Measurements from ENCODE around the gene TAS2R42.
A peak's percentile ranks its signal among the peaks of the same experiment; 100 is the strongest.

TAS2R42 gene

GRCh38 chr12:11186837-11187236 is at the start of gene TAS2R42:
Gene TAS2R42 (minus strand): TSS chr12:11186937. CDS start chr12:11186937, 0 bp downstream.
- no peak for DNase-seq (ENCODE audit: low read depth in 2 of 2)

GRCh38 chr12:11233532-11233931 is 46.8 kb upstream of the TAS2R42 start:
- no peak for DNase-seq (ENCODE audit: low read depth in 2 of 2)

DNA sequence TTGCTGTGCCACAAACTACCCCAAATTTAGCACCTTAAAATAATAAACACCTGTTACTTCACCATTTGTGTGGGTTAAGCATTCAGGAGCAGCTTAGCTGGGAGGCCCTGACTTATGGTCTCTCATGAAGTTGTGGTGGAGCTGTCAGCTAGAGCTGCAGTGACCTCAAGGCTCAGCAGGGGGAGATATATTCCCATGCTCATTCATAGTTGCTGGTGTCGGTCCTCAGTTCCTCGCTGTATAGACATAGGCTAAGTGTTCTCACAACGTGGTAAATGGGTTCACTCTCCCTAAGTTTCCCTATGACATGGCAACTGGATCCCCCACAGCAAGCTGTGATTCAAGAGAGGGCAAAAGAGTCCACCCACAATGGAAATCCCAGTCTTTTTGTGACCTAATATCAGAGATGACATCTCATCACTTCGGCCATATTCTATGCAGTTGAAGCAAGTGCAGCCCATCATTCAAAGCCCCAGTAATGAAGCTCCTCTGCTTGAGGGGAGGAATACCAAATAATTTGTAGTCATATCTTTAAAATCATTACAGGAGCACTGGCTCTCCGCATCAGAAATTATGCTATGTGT is 41.7 kb upstream of the TAS2R42 start:
- DNase-seq (ENCODE audit: low read depth in 2 of 2): no peak

- DNase-seq (ENCODE audit: low read depth in 2 of 2): no peak
Observed at GRCh38 chr12:11227373-11227772, 40.6 kb upstream of the TAS2R42 start.

- no peak for DNase-seq (ENCODE audit: low read depth in 2 of 2)
Observed at GRCh38 chr12:11209113-11209512, 22.4 kb upstream of the TAS2R42 start.

DNA sequence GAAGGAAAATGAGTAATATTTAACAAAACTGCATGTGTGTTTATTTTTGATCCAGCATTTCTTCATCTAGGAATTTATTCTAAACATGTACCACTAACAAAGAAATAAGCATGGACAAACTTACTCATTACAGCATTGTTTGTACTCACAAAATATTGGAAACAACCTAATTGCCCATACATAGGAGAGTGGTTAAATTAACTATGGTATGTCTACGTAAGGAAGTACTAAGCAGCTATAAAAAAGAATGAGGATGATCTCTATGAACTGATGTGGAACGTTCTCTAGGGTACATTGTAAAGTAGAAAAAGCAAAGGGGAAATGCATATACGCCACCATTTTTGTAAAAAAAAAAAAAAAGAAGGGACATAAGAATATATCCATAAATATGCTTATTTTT is 17.4 kb upstream of the TAS2R42 start:
- no peak for DNase-seq (ENCODE audit: low read depth in 2 of 2)

GRCh38 chr12:11202811-11203210 is 16.1 kb upstream of the TAS2R42 start:
- DNase-seq (ENCODE audit: low read depth in 2 of 2): no peak

GRCh38 chr12:11183011-11183410 is 3.7 kb downstream of the TAS2R42 start:
- no peak for DNase-seq (ENCODE audit: low read depth in 2 of 2)

- no peak for DNase-seq (ENCODE audit: low read depth in 2 of 2)
Observed at GRCh38 chr12:11182529-11182928, 4.2 kb downstream of the TAS2R42 start.

- no peak for DNase-seq (ENCODE audit: low read depth in 2 of 2)
Observed at GRCh38 chr12:11178250-11178649, 8.5 kb downstream of the TAS2R42 start.

- no peak for DNase-seq (ENCODE audit: low read depth in 2 of 2)
Observed at GRCh38 chr12:11174022-11174421, 12.7 kb downstream of the TAS2R42 start.

GRCh38 chr12:11171969-11172675 is 14.6 kb downstream of the TAS2R42 start:
- DNase-seq (ENCODE audit: low read depth in 2 of 2): no peak

GRCh38 chr12:11171145-11171968 is 15.4 kb downstream of the TAS2R42 start, which contains the start of gene SMIM10L1:
Gene SMIM10L1 (plus strand): TSS chr12:11171194. CDS start chr12:11171357, 163 bp downstream.
- DNase-seq (ENCODE audit: low read depth in 2 of 2): peak; percentile 71 to 75

DNA sequence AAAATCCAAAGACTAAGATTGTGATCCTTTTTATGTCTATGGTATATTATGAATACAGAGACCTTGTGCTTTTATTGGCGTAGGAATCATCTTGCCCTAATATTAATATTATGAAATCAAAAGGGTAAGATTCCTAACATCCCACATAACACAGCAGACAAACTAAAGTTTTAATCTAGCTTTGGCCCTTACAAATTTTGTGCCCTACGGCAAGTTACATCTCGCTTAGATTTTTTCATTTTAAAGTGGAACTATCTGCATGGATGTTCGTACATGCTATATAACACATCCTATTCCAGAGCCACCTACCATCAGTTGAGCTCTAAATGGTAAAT is 16.0 kb downstream of the TAS2R42 start:
- no peak for DNase-seq (ENCODE audit: low read depth in 2 of 2)

DNA sequence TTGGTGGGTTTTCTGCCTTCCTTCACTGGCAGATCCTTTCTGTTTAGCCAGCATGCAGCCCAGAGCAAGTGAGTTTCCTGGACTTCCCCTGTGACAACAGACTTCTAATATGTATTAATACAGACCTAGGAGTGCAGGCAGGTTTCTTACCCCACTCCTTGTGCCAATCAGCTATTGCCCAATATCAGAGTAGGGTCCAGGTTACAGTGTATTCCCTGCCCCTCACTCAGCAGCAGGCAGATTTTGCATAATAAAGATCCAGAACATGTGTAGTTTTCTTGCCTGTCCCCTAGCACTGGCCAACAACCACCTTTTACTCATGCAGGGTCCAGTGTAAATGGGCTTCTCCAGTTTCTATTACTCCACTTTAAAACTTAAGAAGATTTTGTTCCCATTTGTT is 20.4 kb downstream of the TAS2R42 start:
- no peak for DNase-seq (ENCODE audit: low read depth in 2 of 2)

DNA sequence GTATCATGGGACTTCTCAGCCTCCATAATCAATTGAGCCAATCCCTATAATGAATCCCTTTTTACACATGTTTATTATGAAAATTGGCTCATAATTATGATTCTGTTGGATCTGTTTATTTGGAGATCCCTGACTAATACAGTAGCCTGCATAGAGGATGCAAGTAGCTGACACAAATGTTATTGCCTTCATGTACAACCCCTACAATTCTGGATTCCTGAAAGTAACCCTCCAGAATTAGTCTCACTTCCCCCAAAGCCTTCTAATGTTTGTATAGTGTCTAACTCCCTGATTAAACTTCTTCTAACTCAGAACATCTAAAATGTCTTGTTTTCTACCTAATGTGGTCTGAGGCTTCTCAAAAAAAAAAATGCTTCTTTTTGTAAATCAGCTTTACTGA is 22.4 kb downstream of the TAS2R42 start:
- no peak for DNase-seq (ENCODE audit: low read depth in 2 of 2)

DNA sequence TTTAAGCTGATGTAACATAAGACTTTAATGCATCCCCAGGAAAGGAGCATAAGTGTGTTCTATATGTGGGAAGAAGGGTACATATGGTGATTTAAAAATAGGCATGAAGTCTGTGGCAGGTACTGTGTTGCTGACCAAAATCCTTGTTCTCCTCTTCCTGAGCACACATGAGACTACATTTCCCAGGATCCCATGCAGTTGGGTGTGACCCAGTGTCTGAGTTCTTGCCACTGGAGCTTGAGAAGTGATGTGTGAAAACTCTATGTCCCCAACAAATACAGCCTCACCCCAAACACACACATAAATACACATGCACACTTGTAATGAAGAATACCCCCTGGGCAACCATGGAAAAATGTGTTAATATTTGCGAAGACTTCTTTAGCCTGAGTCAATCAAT is 24.2 kb downstream of the TAS2R42 start:
- DNase-seq (ENCODE audit: low read depth in 2 of 2): no peak

DNA sequence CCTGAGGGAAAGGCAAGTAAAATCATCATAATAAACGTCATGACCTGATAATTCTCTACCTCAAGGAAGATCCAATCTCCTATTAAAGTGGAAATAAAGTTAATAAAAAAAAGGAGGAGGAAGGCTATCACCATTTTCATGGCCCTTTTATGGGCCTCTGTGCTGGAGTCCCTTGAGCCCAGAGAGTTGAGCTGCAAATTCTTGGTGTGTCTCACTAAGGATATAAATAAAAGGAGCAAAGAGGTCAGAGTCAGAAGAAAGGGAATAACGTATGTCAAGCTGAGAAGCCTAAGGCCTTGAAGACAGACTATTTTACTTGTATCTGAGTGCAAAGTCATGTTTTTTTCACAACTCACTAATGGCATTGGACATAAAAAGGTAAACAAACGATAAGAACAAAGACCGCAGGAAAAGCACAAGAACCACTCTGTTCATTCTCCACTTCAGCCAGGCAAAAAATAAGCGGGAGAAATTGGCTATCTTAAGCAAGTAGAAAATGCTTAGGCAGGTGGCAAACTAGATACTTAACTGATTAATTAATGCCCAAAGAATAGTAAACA is 27.8 kb downstream of the TAS2R42 start:
- no peak for DNase-seq (ENCODE audit: low read depth in 2 of 2)

- no peak for DNase-seq (ENCODE audit: low read depth in 2 of 2)
Observed at GRCh38 chr12:11154400-11154925, 32.3 kb downstream of the TAS2R42 start.

DNA sequence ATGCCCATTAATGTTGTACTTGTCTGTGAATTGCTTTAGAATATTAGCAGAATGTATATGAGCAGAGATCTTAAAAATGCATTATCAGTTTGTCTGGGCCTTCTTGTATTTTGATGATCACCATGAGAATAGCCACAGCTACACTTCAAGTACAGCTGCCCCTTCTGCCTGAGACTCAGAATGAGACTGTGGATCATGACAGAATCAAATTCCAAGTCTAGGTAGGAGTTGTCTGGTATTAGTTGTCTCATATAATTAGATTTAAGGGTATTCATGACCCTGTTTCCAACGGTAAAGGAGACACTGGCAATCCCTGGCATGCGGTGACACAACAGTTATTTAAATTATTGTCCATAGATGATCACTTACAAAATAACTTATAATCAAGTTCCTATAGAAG is 34.0 kb downstream of the TAS2R42 start:
- no peak for DNase-seq (ENCODE audit: low read depth in 2 of 2)

GRCh38 chr12:11150832-11151231 is 35.9 kb downstream of the TAS2R42 start:
- DNase-seq (ENCODE audit: low read depth in 2 of 2): no peak

DNA sequence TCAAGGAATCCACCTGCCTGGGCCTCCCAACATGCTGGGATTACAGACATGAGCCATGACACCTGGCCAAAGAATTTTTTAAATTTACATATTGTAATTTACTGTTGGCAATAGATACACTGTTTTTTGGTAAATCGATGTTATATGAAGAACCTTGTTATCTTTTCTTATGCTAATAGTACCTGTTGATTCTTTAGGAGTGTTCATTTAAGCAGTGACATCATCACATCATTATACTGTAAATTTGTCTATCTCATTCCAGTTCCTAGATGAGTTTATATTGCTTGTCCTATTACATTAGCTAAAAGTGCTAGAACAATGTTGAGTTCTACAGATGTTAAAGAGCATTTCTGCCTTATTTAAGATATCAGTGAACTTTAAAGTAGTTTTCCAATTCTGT is 39.3 kb downstream of the TAS2R42 start:
- no peak for DNase-seq (ENCODE audit: low read depth in 2 of 2)

Measured in stimulated activated CD8-positive, alpha-beta memory T cell treated with anti-CD3 and anti-CD28 coated beads, Interleukin-7, amount 100 ng/mL, for 1 hour (primary cell).